ENCODE measurements around the gene PBX1. TPM values are rescaled to one million over a fixed set of nuclear protein-coding genes. Genes with fewer than 3 reads are reported as not detected.

PBX1 gene
- total and polyA plus RNA-seq, 4 donors, result 7.8 to 112 (median 33.5) TPM

DNA sequence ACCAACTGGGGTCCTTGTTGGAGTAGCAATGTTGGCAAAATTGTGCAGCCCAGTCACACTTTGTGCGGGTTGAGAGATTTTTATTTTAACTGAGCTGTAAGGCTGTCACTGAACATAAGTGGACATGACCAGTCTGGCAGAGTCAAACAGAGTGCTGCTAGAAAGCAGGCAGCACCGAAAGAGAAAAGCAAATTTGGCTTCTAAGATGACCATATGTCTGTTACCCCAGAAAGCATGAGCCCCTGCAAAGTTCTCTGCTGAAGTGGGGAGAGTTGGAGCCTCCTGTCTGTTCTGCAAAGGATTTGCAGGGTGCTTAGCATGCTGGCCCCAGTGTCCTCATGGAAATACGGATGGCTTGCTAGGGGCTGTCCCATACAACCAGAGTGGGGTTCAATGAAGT, 220.4 kb downstream of the PBX1 start:
- no peaks in the 10 kb centered on the region for H3K9me3 ChIP-seq (ENCODE audit: control insufficient read depth in 4 of 4, insufficient read depth in 3 of 4, low read length in 3 of 4)
- ATAC-seq (ENCODE audit: insufficient read depth, low FRiP score), result no peak
- no peaks in the 10 kb centered on the region for H3K27me3 ChIP-seq (ENCODE audit: control insufficient read depth in 3 of 3, insufficient read depth in 3 of 3, low read length in 2 of 3)

DNA sequence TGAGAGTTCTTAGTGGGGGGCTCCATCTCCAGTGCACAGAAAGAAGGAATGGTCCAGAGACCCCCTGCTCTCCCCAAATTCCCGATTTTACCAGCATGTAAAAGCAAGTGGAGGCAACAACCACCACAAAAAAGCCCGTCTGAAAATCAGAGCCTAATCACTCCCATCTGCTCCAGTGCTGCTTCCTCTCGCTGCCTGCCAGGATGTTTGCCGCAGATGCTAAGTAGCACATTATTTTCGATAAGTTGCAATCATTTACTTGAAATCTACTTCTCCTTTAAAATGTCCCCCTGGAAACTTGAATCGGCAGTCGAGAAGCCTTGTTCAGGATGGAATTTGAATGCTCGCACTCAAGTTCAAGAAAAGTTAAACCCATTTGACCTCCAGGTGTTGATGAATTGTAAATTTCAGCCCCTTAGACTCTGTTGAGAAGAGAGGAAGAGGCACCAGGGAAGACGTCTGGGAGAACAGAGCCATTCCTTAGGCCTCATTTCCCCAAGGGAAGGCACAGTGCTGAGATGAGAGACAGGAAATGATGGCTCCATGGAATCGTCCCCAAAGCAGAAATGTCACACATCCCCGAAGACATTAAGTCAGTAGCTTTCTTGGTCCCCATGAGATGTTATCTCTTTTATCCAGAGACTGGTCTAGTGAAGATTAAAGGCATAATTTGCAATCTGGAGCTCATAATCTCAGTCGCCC, 221.3 kb downstream of the PBX1 start:
- WGBS, 2 donors, result 76% methylated on average over 12 of the region's 12 CpGs
- H3K36me3 ChIP-seq (ENCODE audit: control insufficient read depth in 4 of 4, insufficient read depth in 4 of 4, low read length in 4 of 4), result no peaks in the 10 kb centered on the region
- H3K9me3 ChIP-seq (ENCODE audit: control insufficient read depth in 4 of 4, insufficient read depth in 3 of 4, low read length in 3 of 4), result no peaks in the 10 kb centered on the region
- H3K4me1 ChIP-seq (ENCODE audit: control insufficient read depth in 5 of 5, insufficient read depth in 5 of 5, low read length in 5 of 5), result peaks cover 4 to 59% (median 17%) of the 10 kb centered on the region in 5 donors
- H3K4me3 ChIP-seq, result no peak overlapping the region
- DNase-seq (peak; percentile 52 to 78 (median 77)), ATAC-seq (ENCODE audit: insufficient read depth, low FRiP score) (no peak)
- no peaks in the 10 kb centered on the region for H3K27me3 ChIP-seq (ENCODE audit: control insufficient read depth in 3 of 3, insufficient read depth in 3 of 3, low read length in 2 of 3)
- H3K27ac ChIP-seq (ENCODE audit: low read depth in 1 of 2, low read length in 1 of 2), result peak overlapping the region; percentile 68 to 87
- no peak overlapping the region for H3K9ac ChIP-seq (ENCODE audit: insufficient read depth in 1 of 2, low read length in 2 of 2)
- TF ChIP-seq, protein P1, sequence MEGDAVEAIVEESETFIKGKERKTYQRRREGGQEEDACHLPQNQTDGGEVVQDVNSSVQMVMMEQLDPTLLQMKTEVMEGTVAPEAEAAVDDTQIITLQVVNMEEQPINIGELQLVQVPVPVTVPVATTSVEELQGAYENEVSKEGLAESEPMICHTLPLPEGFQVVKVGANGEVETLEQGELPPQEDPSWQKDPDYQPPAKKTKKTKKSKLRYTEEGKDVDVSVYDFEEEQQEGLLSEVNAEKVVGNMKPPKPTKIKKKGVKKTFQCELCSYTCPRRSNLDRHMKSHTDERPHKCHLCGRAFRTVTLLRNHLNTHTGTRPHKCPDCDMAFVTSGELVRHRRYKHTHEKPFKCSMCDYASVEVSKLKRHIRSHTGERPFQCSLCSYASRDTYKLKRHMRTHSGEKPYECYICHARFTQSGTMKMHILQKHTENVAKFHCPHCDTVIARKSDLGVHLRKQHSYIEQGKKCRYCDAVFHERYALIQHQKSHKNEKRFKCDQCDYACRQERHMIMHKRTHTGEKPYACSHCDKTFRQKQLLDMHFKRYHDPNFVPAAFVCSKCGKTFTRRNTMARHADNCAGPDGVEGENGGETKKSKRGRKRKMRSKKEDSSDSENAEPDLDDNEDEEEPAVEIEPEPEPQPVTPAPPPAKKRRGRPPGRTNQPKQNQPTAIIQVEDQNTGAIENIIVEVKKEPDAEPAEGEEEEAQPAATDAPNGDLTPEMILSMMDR (IDR thresholded peaks at IDR 0.05; ENCODE audit: control extremely low read depth, extremely low read depth), result no peak

More for the DNA sequence above, 220.4 kb downstream of the PBX1 start:
- WGBS, 2 donors, result 73 to 88% methylated on average over 3 of the region's 3 CpGs
- Histone ChIP-seq H3K4me3 (no peak overlapping the region), H3K4me1 (ENCODE audit: control insufficient read depth in 5 of 5, insufficient read depth in 5 of 5, low read length in 5 of 5) (peaks cover 10 to 66% (median 26%) of the 10 kb centered on the region in 5 donors), H3K27ac (ENCODE audit: low read depth in 1 of 2, low read length in 1 of 2) (peak overlapping the region; percentile 41 to 87), H3K36me3 (ENCODE audit: control insufficient read depth in 4 of 4, insufficient read depth in 4 of 4, low read length in 4 of 4) (no peaks in the 10 kb centered on the region), H3K9ac (ENCODE audit: insufficient read depth in 1 of 2, low read length in 2 of 2) (no peak overlapping the region)
- TF ChIP-seq, protein P1 (IDR thresholded peaks at IDR 0.05; ENCODE audit: control extremely low read depth, extremely low read depth), result no peak
- DNase-seq, result peak in 1 of 3 donors; percentile 38

DNA sequence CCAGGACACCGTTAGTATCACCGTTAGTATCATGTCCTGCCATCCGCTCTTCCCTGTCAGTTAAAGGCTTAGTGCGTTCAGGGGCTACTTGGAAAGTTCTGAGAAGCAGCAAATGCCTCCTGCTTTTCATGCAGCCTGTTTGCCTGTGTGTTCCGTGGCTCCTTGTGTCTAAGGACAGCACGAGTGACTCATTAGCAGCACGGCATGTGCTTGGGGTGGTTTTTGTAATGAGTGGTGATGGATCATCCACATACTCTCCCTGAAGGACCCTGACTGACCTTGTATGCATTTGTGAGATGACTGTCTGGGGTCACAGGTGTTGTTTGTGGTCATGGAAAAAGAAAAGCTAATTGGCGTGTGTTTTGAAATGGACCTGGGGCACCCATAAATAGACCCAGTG, 221.9 kb downstream of the PBX1 start:
- ATAC-seq (ENCODE audit: insufficient read depth, low FRiP score) (peak; percentile 4), DNase-seq (no peak)
- no peak overlapping the region for H3K4me3 ChIP-seq
- WGBS, 2 donors, result 89 to 94% methylated on average over 8 of the region's 8 CpGs
- no peaks in the 10 kb centered on the region for H3K36me3 ChIP-seq (ENCODE audit: control insufficient read depth in 4 of 4, insufficient read depth in 4 of 4, low read length in 4 of 4)
- peaks cover 7 to 62% (median 22%) of the 10 kb centered on the region in 5 donors for H3K4me1 ChIP-seq (ENCODE audit: control insufficient read depth in 5 of 5, insufficient read depth in 5 of 5, low read length in 5 of 5)
- H3K9ac ChIP-seq (ENCODE audit: insufficient read depth in 1 of 2, low read length in 2 of 2), result no peak overlapping the region
- H3K27ac ChIP-seq (ENCODE audit: low read depth in 1 of 2, low read length in 1 of 2), result peak overlapping the region; percentile 68 to 87
- TF ChIP-seq, protein P1 (IDR thresholded peaks at IDR 0.05; ENCODE audit: control extremely low read depth, extremely low read depth), result no peak
- H3K27me3 ChIP-seq (ENCODE audit: control insufficient read depth in 3 of 3, insufficient read depth in 3 of 3, low read length in 2 of 3), result no peaks in the 10 kb centered on the region
- H3K9me3 ChIP-seq (ENCODE audit: control insufficient read depth in 4 of 4, insufficient read depth in 3 of 4, low read length in 3 of 4), result no peaks in the 10 kb centered on the region

All from lung (tissue), 12 donors.